ENCODE measurements around the gene RND2.

GRCh38 chr17:43019418-43019817 lies 5.6 kb upstream of the RND2 start:
- TF ChIP-seq CTCF (conservative IDR thresholded peaks at IDR 0.05; ENCODE audit: low read depth, low read length) (no peak), EZH2 (IDR thresholded peaks at IDR 0.05; ENCODE audit: borderline replicate concordance, low read depth, low read length, poor library complexity, severe bottlenecking) (no peak)
